Measurements from ENCODE around the gene RAD50. TPM values are rescaled to one million over a fixed set of nuclear protein-coding genes. Genes with fewer than 3 reads are reported as not detected.
"Not testable (repeated sequence)": the region's sequence is repeated elsewhere in the genome, so short reads cannot be mapped to it uniquely, and the experiment has no call there.

The RAD50 gene
- polyA plus RNA-seq, 1 donor, result 22.9 TPM

DNA sequence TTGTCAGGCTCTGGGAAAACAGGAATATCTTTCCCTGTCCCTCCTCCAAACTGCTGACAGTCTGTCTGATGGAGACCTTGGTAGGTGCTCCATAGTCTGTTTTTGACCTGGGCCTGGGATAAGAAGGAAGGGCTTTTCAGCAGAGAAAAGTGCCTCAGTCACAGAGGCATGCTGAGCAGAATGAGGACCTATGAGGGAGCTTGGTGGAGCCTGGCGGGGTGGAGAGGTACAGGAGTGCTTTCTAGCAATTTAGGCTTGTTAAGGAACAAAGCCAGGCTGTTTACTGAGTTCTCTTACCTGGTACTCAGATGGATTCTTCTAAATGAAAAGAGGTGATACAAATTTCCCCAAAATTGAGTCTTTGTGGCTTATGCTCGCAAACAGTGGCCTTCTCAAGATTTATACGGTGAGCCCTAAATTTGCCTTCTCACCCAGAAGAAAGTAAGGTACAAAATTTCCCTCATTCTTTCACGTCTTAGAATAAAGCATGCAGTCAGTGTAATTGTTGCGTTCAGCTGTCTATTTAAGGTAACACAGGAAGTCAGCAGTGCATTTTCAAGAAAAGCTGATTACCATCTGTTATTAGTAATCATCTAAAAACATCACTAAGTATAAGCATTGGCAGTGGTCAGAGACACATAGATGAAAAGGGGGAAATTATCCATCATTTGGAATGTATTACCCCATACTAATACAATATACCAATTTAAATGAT lies 72.6 kb downstream of the RAD50 start:
- no peak for DNase-seq (ENCODE audit: low read depth)

GRCh38 chr5:132633587-132633986 lies 76.8 kb downstream of the RAD50 start:
- not testable (repeated sequence) for DNase-seq (ENCODE audit: low read depth)

DNA sequence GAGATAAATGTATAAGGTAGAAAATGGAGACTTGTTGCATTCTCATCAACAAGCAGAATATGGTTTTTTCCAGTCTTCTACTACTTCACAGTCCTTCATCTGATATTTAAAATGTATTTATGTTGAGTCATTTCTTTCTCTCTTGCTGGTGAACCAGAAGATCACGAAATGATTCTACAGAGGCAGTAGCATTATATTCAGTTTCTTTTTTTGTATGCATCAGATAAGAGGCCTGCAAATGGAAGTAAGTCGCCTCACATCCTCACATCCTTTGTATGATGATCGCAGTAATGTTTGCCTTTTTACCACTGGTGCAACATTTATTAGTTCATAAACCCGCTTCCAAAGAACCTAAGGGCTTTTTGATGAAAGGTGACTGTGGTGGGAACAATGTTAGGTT lies 79.1 kb downstream of the RAD50 start:
- DNase-seq (ENCODE audit: low read depth), result no peak

DNA sequence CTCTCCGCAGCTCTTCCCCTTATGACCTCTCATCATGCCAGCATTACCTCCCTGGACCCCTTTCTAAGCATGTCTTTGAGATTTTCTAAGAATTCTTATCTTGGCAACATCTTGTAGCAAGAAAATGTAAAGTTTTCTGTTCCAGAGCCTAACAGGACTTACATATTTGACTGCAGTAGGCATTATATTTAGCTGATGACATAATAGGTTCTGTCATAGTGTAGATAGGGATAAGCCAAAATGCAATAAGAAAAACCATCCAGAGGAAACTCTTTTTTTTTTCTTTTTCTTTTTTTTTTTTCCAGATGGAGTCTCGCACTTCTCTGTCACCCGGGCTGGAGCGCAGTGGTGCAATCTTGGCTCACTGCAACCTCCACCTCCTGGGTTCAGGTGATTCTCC lies 80.5 kb downstream of the RAD50 start:
- DNase-seq (ENCODE audit: low read depth), result no peak

GRCh38 chr5:132639706-132640130 lies 82.9 kb downstream of the RAD50 start:
- no peak for DNase-seq (ENCODE audit: low read depth)

GRCh38 chr5:132640613-132641012 lies 83.8 kb downstream of the RAD50 start:
- DNase-seq (ENCODE audit: low read depth), result no peak

GRCh38 chr5:132641241-132641723 lies 84.5 kb downstream of the RAD50 start:
- DNase-seq (ENCODE audit: low read depth), result no peak

- no peak for DNase-seq (ENCODE audit: low read depth)
Observed at GRCh38 chr5:132641841-132642240, 85.1 kb downstream of the RAD50 start.

GRCh38 chr5:132644177-132644576 lies 87.4 kb downstream of the RAD50 start:
- no peak for DNase-seq (ENCODE audit: low read depth)

DNA sequence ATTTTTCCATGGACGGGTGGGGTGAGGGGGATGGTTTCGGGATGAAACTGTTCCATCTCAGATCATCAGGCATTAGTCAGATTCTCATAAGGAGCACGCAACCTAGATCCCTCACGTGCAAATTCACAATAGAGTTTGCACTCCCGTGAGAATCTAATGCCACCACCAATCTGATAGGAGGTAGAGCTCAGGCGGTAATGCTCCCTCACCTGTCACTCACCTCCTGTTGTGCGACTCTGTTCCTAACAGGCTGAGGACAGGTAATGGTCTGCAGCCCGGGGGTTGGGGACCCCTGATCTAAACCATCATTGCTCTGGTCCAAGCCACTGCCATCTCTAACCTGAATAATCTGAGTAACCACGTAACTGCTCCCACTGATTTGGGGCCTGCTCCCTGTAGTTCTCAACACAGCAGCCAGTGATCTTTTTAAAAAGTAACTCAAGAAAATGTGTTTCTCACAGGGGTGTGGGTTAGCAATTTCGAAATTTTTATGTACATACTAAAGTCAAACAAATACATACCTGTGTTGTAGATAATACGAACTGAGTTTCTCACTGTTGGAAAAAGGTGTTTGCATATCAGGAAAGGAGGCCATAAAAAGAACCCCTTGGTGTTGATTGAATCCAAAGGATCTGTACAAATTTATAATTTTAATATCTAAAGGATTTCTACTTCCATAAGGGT lies 89.9 kb downstream of the RAD50 start:
- no peak for DNase-seq (ENCODE audit: low read depth)

DNA sequence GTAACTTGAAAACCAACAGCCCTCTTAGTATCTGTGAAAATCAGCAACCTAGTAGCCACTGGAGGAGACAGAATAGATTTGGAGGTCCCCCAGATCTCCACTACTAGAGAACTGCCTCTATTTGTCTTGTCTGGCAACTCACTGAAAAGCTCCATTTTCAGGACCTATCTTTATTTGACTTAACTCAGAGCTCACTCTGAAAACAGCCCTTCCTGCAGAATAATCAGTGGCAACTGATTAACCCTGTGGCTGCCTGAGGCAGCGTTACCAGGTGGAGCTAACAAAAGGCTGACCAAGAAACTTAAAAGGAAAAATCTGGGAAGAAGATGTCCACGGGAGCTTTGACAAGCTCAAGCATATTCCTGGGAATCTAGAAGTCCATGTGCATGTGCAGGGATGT lies 90.7 kb downstream of the RAD50 start:
- DNase-seq (ENCODE audit: low read depth), result no peak

DNA sequence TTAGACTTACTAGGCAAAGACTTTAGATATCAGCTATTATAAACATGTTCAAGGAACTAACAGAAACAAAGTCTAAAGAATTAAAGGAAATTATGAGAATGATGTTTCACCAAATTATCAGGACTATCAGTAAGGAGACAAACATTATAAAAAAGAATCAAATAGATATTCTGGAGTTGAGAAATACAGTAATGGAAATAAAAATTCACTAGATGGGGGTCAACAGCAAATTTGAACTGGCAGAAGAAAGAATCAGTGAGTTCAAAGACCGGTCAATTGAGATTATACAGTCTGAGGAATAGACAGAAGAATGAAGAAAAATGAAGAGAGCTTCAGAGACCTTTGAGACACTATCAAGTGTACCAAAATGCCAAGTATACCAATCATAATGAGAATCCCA lies 91.6 kb downstream of the RAD50 start:
- no peak for DNase-seq (ENCODE audit: low read depth)

DNA sequence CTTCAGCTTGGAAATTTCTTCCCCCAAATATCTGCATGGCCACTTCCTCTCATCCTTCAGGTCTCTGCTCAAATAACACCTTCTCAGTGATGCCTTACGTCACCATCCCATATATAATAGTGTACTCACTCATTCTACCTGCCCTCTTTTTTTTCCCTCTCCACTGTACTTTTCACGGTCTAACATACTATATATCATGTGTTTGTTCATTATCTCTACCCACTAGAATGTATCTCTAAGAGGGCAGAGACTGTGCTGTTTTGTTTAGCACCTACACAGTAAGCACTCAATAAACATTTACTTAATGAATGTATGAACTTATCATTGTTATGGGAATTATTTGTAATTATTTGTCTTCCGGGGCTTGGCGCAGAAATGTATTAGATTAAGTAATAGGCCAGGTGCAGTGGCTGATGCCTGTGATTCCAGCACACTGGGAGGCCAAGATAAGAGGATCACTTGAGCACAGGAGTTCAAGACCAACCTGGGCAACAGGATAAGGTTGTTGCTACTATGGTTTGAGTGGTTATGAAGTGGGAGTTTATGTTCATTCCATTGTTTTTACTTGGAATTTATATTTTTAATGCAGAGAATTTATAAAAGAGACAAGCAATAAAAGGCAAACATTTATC lies 95.2 kb downstream of the RAD50 start:
- no peak for DNase-seq (ENCODE audit: low read depth)

DNA sequence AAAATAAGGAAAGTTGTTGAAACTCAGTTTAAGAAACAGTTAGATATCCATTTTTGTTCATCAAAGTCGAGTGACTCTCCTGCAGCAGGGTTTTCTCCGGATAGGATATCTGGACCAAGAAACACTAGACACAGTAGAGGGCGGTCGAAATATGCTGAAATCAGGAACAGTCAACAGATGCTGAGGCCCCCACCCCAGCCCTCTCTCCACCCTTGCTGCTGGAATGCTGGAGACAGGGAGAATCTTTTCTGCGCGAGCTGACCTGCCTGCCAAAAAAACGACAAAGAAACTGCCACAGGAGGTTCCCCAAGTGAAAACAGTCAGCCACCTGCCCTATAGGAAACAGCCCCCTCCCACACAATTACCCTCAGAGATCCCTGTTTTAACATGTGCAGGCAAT lies 96.9 kb downstream of the RAD50 start:
- DNase-seq (ENCODE audit: low read depth), result no peak

DNA sequence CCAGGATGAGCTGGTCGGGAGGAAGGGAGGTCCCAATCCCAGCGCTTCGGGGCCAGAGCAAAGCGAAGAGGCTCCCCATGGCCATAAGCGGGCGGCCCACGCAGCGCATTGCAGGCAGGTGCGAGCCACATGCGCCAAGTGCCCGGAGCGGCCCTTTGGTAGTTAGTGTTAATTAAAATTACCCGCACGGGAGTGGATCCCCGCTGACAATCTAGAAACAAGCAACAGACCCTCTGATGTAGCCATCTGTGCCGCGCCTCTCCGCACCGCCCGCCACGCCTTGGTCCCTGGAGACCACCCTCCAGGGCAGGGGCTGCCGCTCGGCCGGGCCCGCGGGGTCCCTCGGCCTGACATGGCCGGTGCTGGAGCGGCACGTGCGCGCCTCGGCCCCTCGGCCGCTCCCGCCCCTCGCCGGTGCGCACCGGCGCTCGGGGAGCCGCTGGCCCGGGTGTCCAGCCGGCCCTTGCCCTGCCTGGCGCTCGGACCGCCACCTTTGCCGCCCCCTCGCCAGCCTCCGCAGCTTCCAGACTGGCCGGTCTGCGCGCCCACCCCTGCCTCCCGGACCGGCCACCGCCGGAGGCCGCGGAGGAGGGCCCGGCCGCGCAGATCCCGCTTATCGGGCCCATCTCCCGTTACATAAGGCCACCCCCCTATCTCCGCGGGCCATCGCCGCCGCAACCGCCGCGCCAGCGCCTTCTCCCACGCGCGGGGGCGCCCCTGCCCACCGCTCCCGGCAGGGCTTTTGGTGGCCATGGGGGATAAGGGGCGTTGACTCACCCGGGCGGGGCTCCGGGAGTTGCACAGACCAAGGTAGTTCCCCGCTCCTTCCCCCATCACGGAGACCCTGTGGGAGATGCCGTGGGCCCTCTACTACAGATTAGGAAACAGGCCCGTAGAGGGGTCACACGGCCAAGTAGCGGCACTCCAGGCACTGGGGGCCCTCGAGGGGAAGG lies 99.3 kb downstream of the RAD50 start:
- no peak for DNase-seq (ENCODE audit: low read depth)

GRCh38 chr5:132656774-132657355 lies 100.1 kb downstream of the RAD50 start:
- no peak for DNase-seq (ENCODE audit: low read depth)

DNA sequence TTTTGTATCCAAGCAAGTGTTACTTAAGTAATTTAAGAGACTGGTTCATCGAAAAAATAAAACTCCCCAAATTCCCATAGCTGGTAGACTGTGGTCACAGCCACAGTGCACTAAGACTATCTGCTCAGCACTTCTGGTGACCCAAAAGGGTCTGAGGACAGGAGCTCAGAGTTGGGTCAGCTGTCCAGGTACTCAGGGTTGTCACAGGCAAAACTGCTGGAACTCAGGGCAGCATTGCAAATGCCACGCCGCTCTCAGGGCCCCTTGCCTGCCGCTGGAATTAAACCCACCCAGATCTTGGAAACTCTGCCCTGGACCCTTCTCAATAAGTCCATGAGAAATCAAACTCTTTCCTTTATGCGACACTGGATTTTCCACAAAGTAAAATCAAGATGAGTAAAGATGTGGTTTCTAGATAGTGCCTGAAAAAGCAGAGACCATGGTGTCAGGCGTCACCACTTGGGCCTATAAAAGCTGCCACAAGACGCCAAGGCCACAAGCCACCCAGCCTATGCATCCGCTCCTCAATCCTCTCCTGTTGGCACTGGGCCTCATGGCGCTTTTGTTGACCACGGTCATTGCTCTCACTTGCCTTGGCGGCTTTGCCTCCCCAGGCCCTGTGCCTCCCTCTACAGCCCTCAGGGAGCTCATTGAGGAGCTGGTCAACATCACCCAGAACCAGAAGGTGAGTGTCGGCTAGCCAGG lies 101.1 kb downstream of the RAD50 start, which contains the start of gene IL13:
TSS of gene IL13 (plus strand) at position 498 of the 705 bp plus-strand sequence. CDS start at position 512, 14 bp downstream.
- DNase-seq (ENCODE audit: low read depth), result no peak

DNA sequence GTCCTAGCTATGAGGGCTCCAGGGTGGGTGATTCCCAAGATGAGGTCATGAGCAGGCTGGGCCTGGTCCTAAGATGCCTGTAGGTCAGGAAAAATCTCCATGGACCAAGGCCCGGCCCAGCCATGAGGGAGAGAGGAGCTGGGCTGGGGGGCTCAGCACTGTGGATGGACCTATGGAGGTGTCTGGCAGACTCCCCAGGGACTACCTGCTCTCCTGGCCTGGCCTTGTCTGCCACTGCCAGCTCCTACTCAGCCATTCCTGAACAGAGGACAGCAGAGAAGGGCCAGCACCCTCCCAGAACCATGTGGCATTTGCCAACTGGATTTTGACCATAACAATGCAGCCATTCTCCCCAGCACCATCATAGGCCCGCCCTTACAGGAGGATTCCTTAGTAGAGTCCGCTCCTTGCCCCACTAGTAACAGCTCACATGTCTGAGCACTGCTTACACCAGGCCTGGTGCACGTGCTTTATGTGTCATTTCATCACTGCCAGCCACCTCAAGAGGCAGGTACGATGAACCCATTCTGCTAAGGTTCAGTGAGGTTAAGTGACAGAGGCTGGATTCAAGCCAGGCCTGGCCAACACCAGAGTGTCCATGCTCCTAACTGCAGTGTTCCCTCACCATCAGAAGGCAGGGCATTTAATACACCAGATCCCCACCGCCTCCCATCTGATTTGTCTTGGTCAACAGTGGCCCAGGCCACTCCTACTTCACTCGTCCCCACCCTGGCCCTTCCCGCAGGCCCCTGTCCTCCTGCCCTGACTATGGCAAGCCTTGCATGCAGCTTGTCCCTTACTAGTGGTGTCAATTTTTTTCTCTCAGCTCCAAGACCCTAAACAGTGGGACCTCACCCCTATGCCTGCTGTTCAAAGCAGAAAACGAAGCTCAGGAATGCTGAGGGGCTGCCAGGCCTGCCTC lies 101.9 kb downstream of the RAD50 start:
- no peak for DNase-seq (ENCODE audit: low read depth)
